Glutamatergic neuron (in vitro differentiated cells): Measurements from ENCODE around the gene CHTOP. TPM values are rescaled to one million over a fixed set of nuclear protein-coding genes. Genes with fewer than 3 reads are reported as not detected.

Experiments
- DNase-seq: peaks from one replicate; pipeline ENCODE4 v3.0.0; 2022
- H3K27ac Mint-ChIP-seq: one replicate; pipeline ENCODE4 v1.8.0; 2020; ENCODE audit warnings: mild to moderate bottlenecking, mixed read lengths, inconsistent platforms; ENCODE audit not compliant: unreplicated experiment
- H3K27me3 Mint-ChIP-seq: one replicate; pipeline ENCODE4 v1.8.0; 2020; ENCODE audit warnings: mild to moderate bottlenecking, moderate library complexity, mixed read lengths, inconsistent platforms; ENCODE audit not compliant: unreplicated experiment
- H3K36me3 Mint-ChIP-seq: one replicate; pipeline ENCODE4 v1.8.0; 2020; ENCODE audit warnings: mild to moderate bottlenecking, mixed read lengths, inconsistent platforms; ENCODE audit not compliant: unreplicated experiment
- H3K4me1 Mint-ChIP-seq: one replicate; pipeline ENCODE4 v1.8.0; 2020; ENCODE audit warnings: mild to moderate bottlenecking, low read depth, mixed read lengths, inconsistent platforms; ENCODE audit not compliant: unreplicated experiment
- H3K4me3 Mint-ChIP-seq: one replicate; pipeline ENCODE4 v1.8.0; 2020; ENCODE audit warnings: mild to moderate bottlenecking, mixed read lengths, inconsistent platforms; ENCODE audit not compliant: unreplicated experiment
- H3K9me3 Mint-ChIP-seq: one replicate; pipeline ENCODE4 v1.8.0; 2020; ENCODE audit warnings: mild to moderate bottlenecking, moderate library complexity, mixed read lengths, inconsistent platforms; ENCODE audit not compliant: unreplicated experiment
- CTCF ChIP-seq: fragments of 200-600 bp; sonication (generic); IDR thresholded peaks from one replicate; pipeline ENCODE4 v1.5.0; 2021; ENCODE audit not compliant: partially characterized antibody, unreplicated experiment
- total RNA-seq: library from RNA; stranded (reverse); fragmentation: NEBNext Ultra II Directional; extraction: Animal tissue kit (Norgen Biotek cat#: 25700); gene quantifications from one replicate; pipeline ENCODE4 v1.2.1, GENCODE V29; 2021; ENCODE audit not compliant: unreplicated experiment

Gene CHTOP
- total RNA-seq, 1 donor from 2014 or later, result 84.7 TPM

DNA sequence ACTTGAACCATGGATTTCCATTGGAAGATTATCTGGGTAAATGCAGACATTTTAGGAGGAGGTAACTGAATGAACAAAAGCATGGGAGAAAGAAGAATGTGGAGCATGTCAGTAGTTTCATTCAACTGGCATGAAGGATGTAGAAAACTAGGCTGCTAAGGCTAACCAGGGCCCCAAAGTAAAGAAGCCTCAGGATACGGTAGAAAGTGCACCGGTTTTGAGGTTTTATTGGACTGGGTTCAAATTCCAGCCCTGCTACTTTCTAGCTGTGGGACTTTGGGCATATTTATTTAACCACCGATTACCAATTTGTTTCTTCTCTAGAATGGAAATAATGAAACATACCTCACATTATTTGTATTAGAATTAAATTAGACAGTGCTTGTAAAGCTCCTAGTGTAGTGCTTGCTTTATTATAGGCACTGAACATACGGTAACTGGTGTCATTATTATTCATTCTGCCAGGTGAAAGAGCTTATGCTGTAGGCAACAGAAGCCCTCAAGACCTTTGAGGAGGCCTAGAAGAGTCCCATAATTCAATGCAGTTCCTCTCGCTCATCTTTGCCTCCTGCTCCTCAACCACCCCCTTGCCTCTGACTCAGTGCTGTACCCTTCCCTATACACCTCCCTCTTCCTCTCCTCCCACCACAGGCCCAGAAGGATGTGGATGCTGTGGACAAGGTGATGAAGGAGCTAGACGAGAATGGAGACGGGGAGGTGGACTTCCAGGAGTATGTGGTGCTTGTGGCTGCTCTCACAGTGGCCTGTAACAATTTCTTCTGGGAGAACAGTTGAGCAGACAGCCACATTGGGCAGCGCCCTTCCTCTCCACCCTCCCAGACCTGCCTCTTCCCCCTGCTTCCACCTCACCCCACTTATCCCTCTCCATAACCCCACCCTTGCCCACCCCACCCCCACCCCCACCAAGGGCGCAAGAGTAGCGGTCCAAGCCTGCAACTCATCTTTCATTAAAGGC is 2.5 kb upstream of the CHTOP start:
- Mint-ChIP-seq H3K4me1 (peaks cover 22% of the 10 kb centered on the region), H3K36me3 (peaks cover 4% of the 10 kb centered on the region), H3K4me3 (no peak overlapping the region), H3K27me3 (peaks cover 26% of the 10 kb centered on the region), H3K27ac (peak overlapping the region; percentile 4), H3K9me3 (peaks cover 17% of the 10 kb centered on the region)
- DNase-seq, result no peak
- TF ChIP-seq CTCF, result no peak

DNA sequence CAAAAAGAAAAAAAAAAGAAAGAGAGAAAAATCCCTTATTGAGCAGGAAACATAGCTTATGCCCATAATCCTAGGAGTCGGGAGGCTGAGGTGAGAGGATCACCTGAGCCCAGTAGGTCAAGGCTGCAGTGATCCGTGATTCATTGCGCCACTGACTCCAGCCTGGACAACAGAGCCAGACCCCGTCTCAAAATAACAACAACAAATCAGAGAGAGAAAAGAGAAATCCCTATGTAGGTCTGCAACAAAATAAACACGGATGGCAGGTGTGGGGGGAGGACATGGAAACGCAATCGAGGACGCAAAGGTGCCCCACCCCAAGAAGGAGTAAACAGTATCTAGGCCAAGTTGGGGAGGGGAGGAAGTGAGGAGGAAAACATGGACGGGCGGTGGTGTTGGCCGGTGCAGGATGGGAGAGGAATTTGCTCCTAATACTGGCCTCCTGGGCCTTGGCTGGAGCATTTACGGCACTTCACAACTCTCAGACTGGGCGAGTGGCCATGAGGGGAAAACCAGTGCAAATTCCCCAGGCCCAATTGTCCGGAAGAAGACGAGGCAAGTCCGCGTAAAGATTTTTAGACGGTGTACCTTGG is 609 bp upstream of the CHTOP start:
- peaks cover 9% of the 10 kb centered on the region for H3K36me3 Mint-ChIP-seq
- H3K27me3 Mint-ChIP-seq, result peaks cover 24% of the 10 kb centered on the region

GRCh38 chr1:153635872-153636271 is 2.0 kb downstream of the CHTOP start:
- DNase-seq, result no peak
- peaks cover 8% of the 10 kb centered on the region for H3K4me1 Mint-ChIP-seq
- H3K27ac Mint-ChIP-seq, result no peak overlapping the region
- H3K36me3 Mint-ChIP-seq, result peaks cover 9% of the 10 kb centered on the region
- no peak for TF ChIP-seq CTCF
- H3K27me3 Mint-ChIP-seq, result peaks cover 20% of the 10 kb centered on the region
- peaks cover 7% of the 10 kb centered on the region for H3K9me3 Mint-ChIP-seq
- peak overlapping the region; percentile 78 for H3K4me3 Mint-ChIP-seq

More for the DNA sequence above, 609 bp upstream of the CHTOP start:
- peak overlapping the region; percentile 83 for H3K27ac Mint-ChIP-seq
- peak overlapping the region; percentile 93 for H3K4me3 Mint-ChIP-seq
- DNase-seq, result no peak
- H3K9me3 Mint-ChIP-seq, result peaks cover 10% of the 10 kb centered on the region
- no peak for TF ChIP-seq CTCF
- H3K4me1 Mint-ChIP-seq, result peaks cover 14% of the 10 kb centered on the region

- H3K4me3 Mint-ChIP-seq, result no peak overlapping the region
- no peak for DNase-seq
- peaks cover 9% of the 10 kb centered on the region for H3K36me3 Mint-ChIP-seq
- H3K27me3 Mint-ChIP-seq, result peaks cover 20% of the 10 kb centered on the region
- peaks cover 6% of the 10 kb centered on the region for H3K9me3 Mint-ChIP-seq
- no peak for TF ChIP-seq CTCF
- H3K4me1 Mint-ChIP-seq, result peaks cover 8% of the 10 kb centered on the region
- no peak overlapping the region for H3K27ac Mint-ChIP-seq
Measured at GRCh38 chr1:153636312-153636711, 2.4 kb downstream of the CHTOP start.

DNA sequence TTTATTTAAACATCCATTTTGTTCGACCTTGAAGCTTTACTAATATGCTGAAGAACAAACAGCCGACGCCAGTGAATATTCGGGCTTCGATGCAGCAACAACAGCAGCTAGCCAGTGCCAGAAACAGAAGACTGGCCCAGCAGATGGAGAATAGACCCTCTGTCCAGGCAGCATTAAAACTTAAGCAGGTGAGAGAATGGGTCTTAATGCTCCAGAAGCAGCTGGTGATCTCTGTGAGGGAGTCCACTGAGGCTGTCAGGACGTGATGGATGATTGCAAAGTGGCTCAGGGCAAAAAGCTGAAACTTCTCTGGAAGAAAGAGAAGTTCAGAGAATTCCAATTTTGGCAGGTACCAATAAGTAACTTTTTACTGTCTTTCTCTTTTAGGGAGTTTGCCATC is 4.4 kb downstream of the CHTOP start:
- no peak overlapping the region for H3K4me3 Mint-ChIP-seq
- H3K27ac Mint-ChIP-seq, result no peak overlapping the region
- H3K9me3 Mint-ChIP-seq, result peaks cover 4% of the 10 kb centered on the region
- DNase-seq, result no peak
- H3K36me3 Mint-ChIP-seq, result peaks cover 5% of the 10 kb centered on the region
- TF ChIP-seq CTCF, result no peak
- H3K27me3 Mint-ChIP-seq, result peaks cover 9% of the 10 kb centered on the region
- H3K4me1 Mint-ChIP-seq, result peaks cover 10% of the 10 kb centered on the region
